NCI-H1930 (cell line): Measurements from ENCODE around the gene CNTN5.

ENCODE experiments used
- DNase-seq, 2 experiments: peaks; one replicate each; lab custom pipeline; 2025; lab: John Stamatoyannopoulos, UW

Gene CNTN5

GRCh38 chr11:100328626-100329340 is 1308.0 kb downstream of the CNTN5 start:
- no peak for DNase-seq

DNA sequence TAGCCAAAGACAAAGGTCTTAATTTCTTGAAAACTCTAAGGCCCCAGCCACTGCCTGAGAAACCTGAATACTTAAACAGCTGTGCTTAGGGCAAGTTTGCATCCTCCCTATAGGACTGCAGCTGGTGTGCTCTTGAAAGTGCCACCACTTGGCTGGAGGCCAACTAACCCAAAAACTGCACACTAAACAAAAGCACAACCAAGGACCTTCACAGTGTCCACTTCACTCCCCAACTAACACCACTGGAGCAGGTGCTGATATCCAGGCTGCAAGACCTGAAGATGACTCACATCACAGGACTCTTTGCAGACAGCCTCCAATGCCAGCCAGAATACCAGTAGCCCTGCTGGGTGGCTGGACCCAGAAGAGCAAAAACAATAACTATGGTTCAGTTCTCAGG is 1308.6 kb downstream of the CNTN5 start:
- no peak for DNase-seq

DNA sequence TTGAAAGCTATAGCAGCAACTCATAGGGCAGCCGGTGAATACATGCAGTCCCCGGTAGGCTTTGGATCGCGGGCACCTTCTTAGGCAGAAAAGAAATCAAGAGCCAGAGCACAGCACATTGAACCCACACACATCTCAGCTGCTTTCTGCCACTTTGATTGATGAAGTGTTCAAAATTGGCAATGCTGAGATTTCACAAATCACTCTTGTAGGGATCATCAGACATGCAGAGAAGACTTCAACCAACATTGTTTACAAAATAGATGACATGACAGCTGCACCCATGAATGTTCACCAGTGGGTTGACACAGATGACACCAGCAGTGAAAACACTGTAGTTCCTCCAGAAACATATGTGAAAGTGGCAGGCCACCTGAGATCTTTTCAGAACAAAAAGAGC is 1316.1 kb downstream of the CNTN5 start:
- DNase-seq, result no peak

DNA sequence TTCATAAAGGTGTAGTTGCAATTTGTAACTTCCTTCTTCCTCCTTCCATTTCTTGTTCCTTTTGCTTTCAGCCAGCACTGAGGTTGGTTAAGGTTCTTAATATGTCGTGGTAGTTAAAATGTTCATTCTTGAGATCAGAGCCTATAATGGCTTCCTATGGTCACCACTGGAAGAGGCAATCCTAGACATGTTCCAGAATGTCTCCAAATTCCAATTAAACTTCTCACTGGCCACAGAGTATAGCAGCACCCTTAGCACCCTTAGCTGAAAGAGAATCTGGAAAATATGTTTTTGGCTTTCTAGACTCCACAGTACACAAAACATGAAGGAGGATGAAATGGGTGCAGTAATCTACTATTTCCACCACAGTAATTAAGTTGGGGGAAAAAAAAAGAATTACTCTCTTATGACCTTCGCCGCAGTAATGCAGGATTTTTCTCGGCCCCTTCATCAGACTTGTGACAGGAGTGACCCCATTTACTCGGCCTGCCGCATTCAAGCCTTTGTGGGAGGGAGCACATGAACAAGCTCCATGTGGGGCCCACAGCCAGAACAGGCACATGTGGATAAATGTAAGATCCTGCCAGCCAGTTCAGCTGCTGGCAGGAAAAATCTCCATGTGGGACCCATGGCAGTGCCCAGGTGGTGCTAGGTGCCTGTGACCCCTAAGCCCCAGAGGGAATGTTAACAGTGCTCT is 1317.5 kb downstream of the CNTN5 start:
- DNase-seq, result no peak

DNA sequence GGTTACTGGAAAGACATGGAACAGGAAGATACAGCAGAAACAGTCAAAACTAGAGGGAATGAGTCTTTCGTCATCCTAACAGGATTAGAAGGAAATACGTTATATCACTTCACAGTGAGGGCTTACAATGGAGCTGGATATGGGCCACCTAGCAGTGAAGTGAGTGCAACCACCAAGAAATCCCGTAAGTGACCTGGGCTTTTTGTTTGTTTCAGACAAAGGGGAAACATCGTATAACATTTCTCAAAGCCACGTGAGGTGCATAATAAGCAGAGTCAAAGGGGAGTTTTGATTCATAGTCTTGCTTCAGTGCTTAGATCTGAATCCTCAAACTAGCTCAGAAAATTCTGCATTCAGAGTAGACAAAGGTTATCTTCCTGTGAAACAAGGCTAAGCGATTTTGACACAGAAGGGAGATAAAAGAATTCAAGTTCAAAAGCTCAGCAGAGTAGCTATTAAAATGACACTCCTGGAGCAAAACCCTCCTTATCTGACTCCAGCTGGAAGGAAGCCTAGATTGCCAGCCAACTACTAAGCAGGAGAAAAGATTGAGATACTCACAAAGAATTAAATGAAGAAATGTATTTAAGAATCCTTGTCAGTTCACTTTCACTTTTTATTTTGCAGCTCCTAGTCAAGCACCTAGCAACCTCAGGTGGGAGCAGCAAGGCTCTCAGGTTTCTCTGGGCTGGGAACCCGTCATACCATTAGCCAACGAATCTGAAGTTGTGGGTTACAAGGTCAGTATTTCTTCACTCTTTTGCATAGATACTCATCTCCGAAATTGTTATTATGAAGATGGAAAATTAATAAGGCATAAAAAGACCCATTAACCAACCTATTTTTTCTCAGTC is 1319.9 kb downstream of the CNTN5 start:
- no peak for DNase-seq

- no peak for DNase-seq
Measured at GRCh38 chr11:100353083-100353482, 1332.3 kb downstream of the CNTN5 start.

GRCh38 chr11:100354736-100355135 is 1334.0 kb downstream of the CNTN5 start:
- no peak for DNase-seq

DNA sequence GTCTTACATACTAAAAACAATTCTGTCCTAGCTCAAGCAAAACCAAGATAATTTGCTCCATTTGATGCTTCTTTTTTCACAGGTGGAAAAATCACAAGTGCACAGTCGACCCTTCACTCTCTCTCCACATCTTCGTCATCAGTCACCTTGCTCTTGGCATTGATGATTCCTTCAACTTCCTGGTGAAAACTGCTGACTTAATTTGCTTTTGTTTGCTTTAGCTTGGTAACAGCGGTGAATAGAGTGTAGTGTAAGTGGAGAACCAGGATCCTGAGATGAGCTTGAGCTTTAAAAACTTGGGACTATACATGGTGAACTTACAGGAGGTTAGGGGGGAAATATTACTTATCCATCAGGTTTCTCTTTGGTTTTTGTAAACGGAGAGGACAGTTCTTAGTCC is 1335.3 kb downstream of the CNTN5 start:
- DNase-seq, result no peak

- DNase-seq, result no peak
Measured at GRCh38 chr11:100359281-100359680, 1338.5 kb downstream of the CNTN5 start.

DNA sequence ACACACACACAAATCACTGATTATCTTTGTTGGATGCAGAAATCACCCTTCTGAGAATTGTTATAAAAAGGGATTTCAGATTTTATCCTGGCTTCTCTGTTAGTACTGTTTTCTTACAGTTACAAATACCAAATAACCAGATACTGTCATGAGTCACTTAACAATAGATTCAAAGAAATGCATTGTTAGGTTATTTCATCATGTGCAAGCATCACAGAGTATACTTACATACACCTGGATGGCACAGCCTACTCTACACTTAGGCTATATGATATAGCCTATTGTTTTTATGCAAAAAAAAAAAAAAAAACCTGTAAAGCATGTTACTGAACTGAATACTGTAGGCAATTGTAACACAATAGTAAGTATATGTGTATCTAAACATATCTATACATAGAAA is 1347.1 kb downstream of the CNTN5 start:
- no peak for DNase-seq

GRCh38 chr11:100383357-100383865 is 1362.7 kb downstream of the CNTN5 start:
- no peak for DNase-seq

GRCh38 chr11:100396266-100396665 is 1375.5 kb downstream of the CNTN5 start:
- no peak for DNase-seq

DNA sequence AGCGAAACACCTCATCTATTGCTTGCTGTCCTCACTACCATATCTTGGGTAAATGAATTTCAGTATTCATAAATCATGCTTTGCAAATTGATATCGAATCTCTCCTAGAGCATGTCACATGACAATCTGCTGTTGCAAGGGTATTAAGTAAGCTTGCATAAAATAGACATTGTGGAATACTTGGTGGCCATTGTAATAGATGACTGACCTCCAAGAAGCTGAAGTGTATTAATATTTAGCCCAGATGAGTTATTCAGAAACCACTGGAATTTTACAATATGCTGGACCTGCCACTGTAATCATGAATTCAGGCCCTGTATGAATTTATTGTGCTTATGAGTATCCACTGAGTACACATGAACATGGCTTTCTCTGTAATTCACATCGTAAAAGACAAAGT is 1376.7 kb downstream of the CNTN5 start:
- DNase-seq, result no peak

GRCh38 chr11:100403816-100404215 is 1383.1 kb downstream of the CNTN5 start:
- DNase-seq, result no peak

- no peak for DNase-seq
Measured at GRCh38 chr11:100404907-100405306, 1384.2 kb downstream of the CNTN5 start.
